Astrocyte of the spinal cord (primary cell): ENCODE data around the gene YARS1.

Source experiments
- DNase-seq: peaks from one replicate; pipeline ENCODE4 v3.0.0; 2011; ENCODE audit warnings: low read depth, low spot score
- H3K4me3 ChIP-seq: 2 replicates; pipeline ENCODE4 v1.5.1; 2011; ENCODE audit warnings: low read depth, mild to moderate bottlenecking, low read length, moderate library complexity
- in situ Hi-C: cut with HindIII; loops from 2 replicates; pipeline ENCODE4 v1.10.0; 2017; ENCODE audit warnings: low sequenced_read_pairs
- TF ChIP-seq, protein P1 (sequence below): IDR thresholded peaks from 2 replicates; pipeline ENCODE4 v1.5.1; 2012; ENCODE audit warnings: low read depth, mild to moderate bottlenecking, low read length, inconsistent platforms

Gene YARS1

DNA sequence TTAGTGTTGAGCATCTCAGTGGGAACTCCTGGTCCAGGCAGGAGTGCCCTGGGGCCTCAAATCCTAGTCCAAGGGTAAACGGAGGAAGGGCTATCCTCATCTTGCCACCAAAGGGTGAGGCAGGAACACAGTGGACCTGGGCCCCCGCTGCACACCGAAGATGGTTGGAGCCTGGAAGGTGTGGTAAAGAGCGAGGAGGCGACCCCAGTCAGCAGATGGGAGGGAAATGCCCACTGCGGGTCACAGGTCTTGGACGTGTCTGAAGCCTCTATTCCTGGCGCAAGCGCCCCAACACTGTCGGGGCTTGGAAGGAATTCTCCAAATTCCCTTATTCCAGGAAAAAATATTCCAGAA is 76.1 kb downstream of the YARS1 start:
- peak overlapping the region; percentile 55 for H3K4me3 ChIP-seq
- in situ Hi-C loops, result no loop called here
- TF ChIP-seq, protein P1, sequence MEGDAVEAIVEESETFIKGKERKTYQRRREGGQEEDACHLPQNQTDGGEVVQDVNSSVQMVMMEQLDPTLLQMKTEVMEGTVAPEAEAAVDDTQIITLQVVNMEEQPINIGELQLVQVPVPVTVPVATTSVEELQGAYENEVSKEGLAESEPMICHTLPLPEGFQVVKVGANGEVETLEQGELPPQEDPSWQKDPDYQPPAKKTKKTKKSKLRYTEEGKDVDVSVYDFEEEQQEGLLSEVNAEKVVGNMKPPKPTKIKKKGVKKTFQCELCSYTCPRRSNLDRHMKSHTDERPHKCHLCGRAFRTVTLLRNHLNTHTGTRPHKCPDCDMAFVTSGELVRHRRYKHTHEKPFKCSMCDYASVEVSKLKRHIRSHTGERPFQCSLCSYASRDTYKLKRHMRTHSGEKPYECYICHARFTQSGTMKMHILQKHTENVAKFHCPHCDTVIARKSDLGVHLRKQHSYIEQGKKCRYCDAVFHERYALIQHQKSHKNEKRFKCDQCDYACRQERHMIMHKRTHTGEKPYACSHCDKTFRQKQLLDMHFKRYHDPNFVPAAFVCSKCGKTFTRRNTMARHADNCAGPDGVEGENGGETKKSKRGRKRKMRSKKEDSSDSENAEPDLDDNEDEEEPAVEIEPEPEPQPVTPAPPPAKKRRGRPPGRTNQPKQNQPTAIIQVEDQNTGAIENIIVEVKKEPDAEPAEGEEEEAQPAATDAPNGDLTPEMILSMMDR, result no peak

GRCh38 chr1:32736812-32737791 is 80.1 kb downstream of the YARS1 start:
- H3K4me3 ChIP-seq, result no peak overlapping the region
- TF ChIP-seq, protein P1, result no peak
- in situ Hi-C loops, result no loop called here
- DNase-seq, result no peak

More for the DNA sequence above, 76.1 kb downstream of the YARS1 start:
- no peak for DNase-seq

DNA sequence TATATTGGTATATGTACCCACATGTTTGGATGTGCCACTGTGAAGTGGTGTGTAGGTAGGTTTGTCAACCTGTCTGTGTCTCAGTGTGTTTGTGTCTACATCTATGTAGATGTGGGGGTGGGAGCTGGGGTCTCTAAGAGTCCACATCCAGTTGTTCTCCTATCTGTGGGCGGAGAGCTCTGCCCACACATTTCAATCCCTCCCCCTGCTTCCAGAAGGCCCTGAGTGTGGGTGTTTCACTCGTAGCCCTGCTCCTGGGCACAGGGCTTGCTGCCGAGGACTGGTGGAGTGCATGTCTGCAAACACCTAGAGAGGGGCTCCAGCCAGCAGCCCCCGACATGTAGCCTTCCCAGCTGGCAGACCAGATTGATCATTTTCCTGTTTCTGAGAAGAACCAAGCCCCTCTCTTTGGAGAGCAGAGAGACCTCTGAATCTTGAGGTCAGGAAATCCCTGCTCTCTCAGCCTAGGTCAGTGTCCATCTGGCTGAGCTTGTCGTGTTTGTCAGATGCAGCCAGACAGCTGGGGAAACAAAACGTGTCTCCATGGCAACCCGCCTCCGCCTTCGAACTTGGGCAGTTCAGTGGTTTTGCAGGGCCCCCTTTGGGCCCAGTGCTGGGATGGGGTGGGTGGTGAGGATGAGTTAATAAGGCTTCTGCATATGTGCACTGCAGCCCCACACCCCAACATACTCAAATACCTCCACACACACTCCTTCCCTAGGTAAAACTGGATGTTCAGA is 83.4 kb downstream of the YARS1 start:
- in situ Hi-C loops, result no loop called here

DNA sequence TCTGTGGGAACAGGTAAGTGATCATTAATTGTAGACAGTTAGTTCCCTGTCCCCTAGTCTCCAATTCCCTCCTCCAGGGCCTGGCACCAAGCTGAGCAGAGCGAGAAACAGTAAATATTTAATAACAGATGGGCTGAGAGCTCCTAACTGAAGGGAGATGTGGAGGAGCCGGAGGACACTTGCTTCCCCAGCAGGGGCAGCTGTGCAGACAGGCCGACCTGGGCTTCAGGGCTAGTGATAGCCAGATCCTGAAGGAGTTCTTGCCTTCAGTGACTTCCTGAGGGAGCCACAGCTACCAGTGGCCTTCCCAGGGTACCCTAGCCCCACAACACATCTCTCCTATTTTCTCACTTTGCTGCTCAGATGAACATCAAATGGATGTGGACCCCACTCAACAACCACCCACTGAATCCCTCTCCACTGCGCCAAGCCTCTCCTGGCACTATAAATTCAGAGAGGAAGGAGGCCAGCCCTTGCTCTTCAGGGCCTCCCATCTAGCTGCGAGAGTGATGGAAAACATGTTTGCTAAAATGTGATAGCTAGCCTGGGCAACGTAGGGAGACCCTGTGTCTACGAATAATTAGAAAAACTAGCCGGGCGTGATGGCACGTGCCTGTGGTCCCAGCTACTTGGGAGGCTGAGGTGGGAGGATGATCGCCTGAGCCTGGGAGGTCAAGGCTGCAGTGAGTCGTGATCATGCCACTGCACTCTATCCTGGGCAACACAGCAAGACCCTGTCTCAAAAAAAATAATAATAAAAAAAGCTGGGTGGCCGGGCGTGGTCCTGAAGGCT is 87.7 kb downstream of the YARS1 start:
- in situ Hi-C loops, result no loop called here
- DNase-seq, result no peak

More for the DNA sequence above, 83.4 kb downstream of the YARS1 start:
- H3K4me3 ChIP-seq, result no peak overlapping the region
- peak; percentile 27 for DNase-seq
- TF ChIP-seq, protein P1, result no peak

GRCh38 chr1:32728413-32729077 is 88.6 kb downstream of the YARS1 start:
- DNase-seq, result no peak
- no peak overlapping the region for H3K4me3 ChIP-seq
- in situ Hi-C loops, result no loop called here
- TF ChIP-seq, protein P1, result no peak

More for the DNA sequence above, 87.7 kb downstream of the YARS1 start:
- TF ChIP-seq, protein P1, result no peak
- no peak overlapping the region for H3K4me3 ChIP-seq
